ENCODE measurements around the gene HEATR9.

Gene HEATR9

DNA sequence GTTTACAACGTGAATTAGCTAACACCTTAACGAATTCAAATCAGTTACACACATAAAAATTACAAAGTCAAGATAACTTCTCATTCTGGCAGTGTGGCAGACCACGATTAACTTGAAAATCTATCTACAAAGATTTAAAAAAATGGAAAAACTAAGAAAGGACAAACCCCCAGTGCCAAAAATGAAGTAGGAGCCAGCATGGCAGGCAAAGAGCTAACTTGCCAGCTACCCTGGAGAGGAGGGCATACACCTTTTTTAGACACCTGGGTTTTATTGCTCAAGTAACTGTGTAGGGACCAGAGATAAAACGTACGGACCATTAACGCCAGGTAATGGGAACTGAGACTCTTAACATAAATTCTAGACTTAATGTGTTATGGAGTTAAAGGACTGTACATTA lies 56.9 kb downstream of the HEATR9 start:
- in situ Hi-C loops (cut with HindIII; ENCODE audit: low sequenced_read_pairs): no loop called here
- DNase-seq (ENCODE audit: low read depth, low spot score): no peak
- TF ChIP-seq, protein P1, sequence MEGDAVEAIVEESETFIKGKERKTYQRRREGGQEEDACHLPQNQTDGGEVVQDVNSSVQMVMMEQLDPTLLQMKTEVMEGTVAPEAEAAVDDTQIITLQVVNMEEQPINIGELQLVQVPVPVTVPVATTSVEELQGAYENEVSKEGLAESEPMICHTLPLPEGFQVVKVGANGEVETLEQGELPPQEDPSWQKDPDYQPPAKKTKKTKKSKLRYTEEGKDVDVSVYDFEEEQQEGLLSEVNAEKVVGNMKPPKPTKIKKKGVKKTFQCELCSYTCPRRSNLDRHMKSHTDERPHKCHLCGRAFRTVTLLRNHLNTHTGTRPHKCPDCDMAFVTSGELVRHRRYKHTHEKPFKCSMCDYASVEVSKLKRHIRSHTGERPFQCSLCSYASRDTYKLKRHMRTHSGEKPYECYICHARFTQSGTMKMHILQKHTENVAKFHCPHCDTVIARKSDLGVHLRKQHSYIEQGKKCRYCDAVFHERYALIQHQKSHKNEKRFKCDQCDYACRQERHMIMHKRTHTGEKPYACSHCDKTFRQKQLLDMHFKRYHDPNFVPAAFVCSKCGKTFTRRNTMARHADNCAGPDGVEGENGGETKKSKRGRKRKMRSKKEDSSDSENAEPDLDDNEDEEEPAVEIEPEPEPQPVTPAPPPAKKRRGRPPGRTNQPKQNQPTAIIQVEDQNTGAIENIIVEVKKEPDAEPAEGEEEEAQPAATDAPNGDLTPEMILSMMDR (IDR thresholded peaks at IDR 0.05; ENCODE audit: low read depth, low read length): no peak
- H3K4me3 ChIP-seq (ENCODE audit: low read depth, low read length): no peak overlapping the region

DNA sequence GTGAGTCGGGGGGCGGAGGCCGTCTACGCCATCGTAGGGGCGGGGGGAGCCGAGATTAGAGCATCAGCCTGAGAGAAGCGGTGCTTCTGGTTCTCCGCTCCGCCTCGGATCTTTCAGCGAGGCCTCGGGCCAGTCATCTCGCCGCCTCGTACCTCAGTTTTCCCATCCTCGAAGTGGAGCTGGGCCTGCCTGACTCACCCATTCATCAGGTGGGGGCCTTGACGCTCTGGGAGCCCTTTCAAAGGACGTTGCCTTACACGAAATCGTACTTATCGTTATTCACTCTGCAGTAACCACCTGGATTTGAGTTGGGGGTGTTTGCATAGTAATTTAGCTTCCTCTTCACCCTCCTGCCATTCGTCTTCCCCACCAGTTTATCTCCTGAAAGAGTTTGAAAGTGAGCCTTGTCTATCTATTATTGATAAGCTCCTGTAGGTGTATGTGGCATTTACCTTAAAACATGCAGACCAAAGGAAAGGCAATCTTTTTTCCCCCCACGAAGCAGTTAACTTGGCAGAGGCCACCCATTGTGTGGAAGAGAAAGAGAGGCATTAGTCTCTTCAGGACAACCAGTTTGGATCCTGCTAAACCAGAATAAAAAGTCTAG lies 58.7 kb downstream of the HEATR9 start:
- TF ChIP-seq, protein P1 (IDR thresholded peaks at IDR 0.05; ENCODE audit: low read depth, low read length): no peak
- in situ Hi-C loops (cut with HindIII; ENCODE audit: low sequenced_read_pairs): no loop called here
- peak overlapping the region; percentile 98 for H3K4me3 ChIP-seq (ENCODE audit: low read depth, low read length)
- no peak for DNase-seq (ENCODE audit: low read depth, low spot score)

DNA sequence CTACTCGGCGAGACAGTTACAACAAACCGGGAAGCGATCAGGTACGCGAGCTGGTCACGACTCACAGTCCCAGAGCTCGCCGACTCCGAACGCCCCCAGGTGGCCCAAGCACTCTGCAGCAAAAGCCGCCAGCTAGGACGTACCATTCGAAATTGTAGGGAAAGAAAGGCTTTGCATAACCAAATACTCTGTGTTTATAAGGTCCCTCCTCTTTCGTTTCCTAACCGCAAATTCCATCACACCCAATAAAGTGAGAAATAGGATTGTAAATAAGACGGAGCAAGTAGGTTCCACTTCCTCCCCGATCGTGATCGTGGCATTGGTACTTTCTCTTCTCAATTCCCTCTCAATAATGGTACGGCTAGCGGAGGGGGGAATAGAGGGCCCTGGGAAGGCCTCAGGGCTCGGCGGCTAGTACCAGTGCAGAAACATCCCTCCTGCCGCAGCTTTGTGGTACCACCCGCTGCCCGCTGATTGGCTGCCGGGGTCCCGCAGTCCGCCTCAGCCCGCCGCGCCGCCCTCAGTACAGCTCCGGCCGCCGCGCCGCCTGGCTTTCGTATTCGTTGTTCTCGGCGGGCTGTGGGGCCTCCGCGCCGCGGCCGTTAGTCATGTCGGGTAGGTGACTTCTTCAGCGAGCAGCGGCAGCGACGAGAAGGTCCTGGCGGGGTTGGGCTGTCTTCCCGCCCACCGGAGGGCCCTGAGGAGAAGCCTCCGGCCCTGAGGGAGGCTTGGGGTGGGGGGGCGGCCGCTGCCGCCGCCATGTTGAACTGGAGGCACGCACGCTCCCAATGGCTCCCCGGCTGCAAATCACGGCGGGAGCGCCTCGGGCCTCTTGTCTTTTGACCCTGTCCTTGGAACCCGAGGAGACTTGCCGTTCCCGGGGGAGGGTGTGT lies 59.5 kb downstream of the HEATR9 start, which contains the start of gene TAF15:
TAF15 (plus strand) TSS at position 523 of the 893 bp plus-strand sequence; CDS start at position 609, 86 bp downstream.
- in situ Hi-C loops (cut with HindIII; ENCODE audit: low sequenced_read_pairs): no loop called here
- DNase-seq (ENCODE audit: low read depth, low spot score): peak; percentile 100

DNA sequence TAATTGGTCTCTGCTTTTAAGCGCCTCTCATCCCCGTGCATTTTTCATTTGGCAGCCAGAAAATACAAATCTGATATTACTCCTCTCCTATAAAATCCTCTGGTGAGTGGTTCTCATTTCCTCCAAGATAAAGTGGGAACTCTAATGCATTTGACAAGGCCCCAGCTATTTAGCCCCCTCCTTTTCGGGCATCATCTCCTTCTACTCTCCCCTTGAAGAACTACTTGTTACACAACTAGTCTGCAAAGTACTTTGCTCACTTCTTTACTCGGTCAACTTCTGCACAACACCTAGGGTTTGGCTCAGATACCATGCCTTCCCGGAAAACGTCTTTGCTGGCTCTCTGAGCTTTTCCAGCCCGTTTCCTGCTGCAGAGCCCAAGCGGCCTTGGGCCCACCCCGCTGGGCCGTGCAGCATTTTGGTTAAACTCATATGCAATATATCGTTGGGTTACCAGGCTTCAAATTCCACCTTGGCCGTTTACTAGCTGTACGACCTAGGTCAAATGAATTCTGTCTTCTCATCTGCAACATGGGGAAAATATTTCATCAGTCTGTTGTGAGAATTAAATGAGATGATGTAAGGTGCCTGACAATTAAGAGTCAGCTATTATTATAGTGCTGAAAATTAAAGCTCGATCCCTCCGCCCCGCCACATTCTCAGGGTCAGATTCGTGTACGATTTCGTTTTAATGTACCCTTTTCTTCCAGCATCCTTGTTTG lies 60.3 kb downstream of the HEATR9 start:
- H3K4me3 ChIP-seq (ENCODE audit: low read depth, low read length): peak overlapping the region; percentile 98
- in situ Hi-C loops (cut with HindIII; ENCODE audit: low sequenced_read_pairs): no loop called here
- TF ChIP-seq, protein P1 (IDR thresholded peaks at IDR 0.05; ENCODE audit: low read depth, low read length): no peak
- DNase-seq (ENCODE audit: low read depth, low spot score): no peak

More for the DNA sequence above, 59.5 kb downstream of the HEATR9 start, which contains the start of gene TAF15:
- TF ChIP-seq, protein P1 (IDR thresholded peaks at IDR 0.05; ENCODE audit: low read depth, low read length): peak; percentile 85
- H3K4me3 ChIP-seq (ENCODE audit: low read depth, low read length): peak within 1 kb of the TSS; percentile 98

GRCh38 chr17:35807371-35808144 lies 61.1 kb downstream of the HEATR9 start:
- DNase-seq (ENCODE audit: low read depth, low spot score): peak; percentile 61
- in situ Hi-C loops (cut with HindIII; ENCODE audit: low sequenced_read_pairs): no loop called here
- TF ChIP-seq, protein P1 (IDR thresholded peaks at IDR 0.05; ENCODE audit: low read depth, low read length): no peak
- H3K4me3 ChIP-seq (ENCODE audit: low read depth, low read length): no peak overlapping the region

Data from astrocyte of the spinal cord (primary cell).